Vagina (tissue), 2 donors: ENCODE data around the gene SCN4B. TPM values are rescaled to one million over a fixed set of nuclear protein-coding genes. Genes with fewer than 3 reads are reported as not detected.

Experiments
- DNase-seq, 2 donors: peaks; one replicate each; pipeline ENCODE4 v3.0.0-alpha.2; 2017; ENCODE audit errors: extremely low spot score in 2 of 2
- H3K27ac ChIP-seq: fragments of 200-600 bp; sonication (generic); one replicate; pipeline ENCODE4 v1.5.1; 2019
- H3K27me3 ChIP-seq: fragments of 200-600 bp; sonication (generic); one replicate; pipeline ENCODE4 v1.5.1; 2019
- H3K36me3 ChIP-seq, 2 donors: fragments of 200-600 bp; sonication (generic); one replicate each; pipeline ENCODE4 v1.5.1; 2017 to 2019
- H3K4me1 ChIP-seq: fragments of 200-600 bp; sonication (generic); one replicate; pipeline ENCODE4 v1.5.1; 2019
- H3K4me3 ChIP-seq, 2 donors: fragments of 200-600 bp; sonication (generic); 1 replicate in 1 of 2; 2 replicates in 1 of 2; pipeline ENCODE4 v1.5.1; 2016 to 2019
- H3K9me3 ChIP-seq: fragments of 200-600 bp; sonication (generic); one replicate; pipeline ENCODE4 v1.5.1; 2019
- POLR2A ChIP-seq, 2 donors: fragments of 450-650 bp; IDR thresholded peaks; one replicate each; pipeline ENCODE4 v1.6.1; 2017; ENCODE audit warnings: antibody characterized with exemption in 2 of 2, mild to moderate bottlenecking in 2 of 2, moderate library complexity in 2 of 2
- POLR2AphosphoS5 ChIP-seq, 2 donors: sonication (generic); formaldehyde crosslinking; IDR thresholded peaks; one replicate each; pipeline ENCODE4 v1.9.0; 2017; ENCODE audit warnings: antibody characterized with exemption in 2 of 2, mild to moderate bottlenecking in 2 of 2, low read depth in 1 of 2; ENCODE audit not compliant: insufficient read depth in 1 of 2
- intact Hi-C: fragments of 100-400 bp; cut with DNase I; formaldehyde crosslinking; loops from one replicate; pipeline ENCODE4 v1.15.1; 2023
- total RNA-seq: library from RNA; depleted of rRNA; stranded (reverse); fragments of >200 nt; gene quantifications from one replicate; pipeline ENCODE4 v1.2.3, GENCODE V29; 2016
- TF ChIP-seq, protein P1 (sequence below), 3 experiments: fragments of 450-650 bp in 2 of 3; fragments of 200-600 bp in 1 of 3; sonication (generic) in 1 of 3; IDR thresholded peaks; one replicate each; pipeline ENCODE4 v1.5.1; 2017 to 2019; ENCODE audit warnings: antibody characterized with exemption in 3 of 3, mild to moderate bottlenecking in 2 of 3, moderate library complexity in 2 of 3

The SCN4B gene
- total RNA-seq, 1 donor from 2014 or later: 0.98 TPM

DNA sequence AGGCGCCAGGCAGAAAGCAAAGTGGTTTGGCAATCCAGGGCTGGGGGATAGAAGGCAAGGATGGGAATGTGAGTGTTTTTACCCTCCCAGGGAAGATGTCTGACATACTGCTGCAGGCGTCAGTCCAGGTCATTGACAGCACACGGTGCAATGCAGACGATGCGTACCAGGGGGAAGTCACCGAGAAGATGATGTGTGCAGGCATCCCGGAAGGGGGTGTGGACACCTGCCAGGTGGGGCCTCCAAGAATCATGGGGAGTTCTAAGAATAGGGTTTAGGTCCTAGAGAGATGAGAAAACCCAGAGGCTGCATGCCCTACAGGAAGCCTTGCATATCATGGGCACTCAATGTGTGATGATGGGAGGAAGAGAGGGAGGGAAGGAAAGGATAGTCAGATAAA lies 37.6 kb downstream of the SCN4B start:
- Histone ChIP-seq H3K4me3 (no peak overlapping the region), H3K27ac (no peak overlapping the region), H3K9me3 (no peaks in the 10 kb centered on the region), H3K27me3 (no peaks in the 10 kb centered on the region), H3K4me1 (no peaks in the 10 kb centered on the region), H3K36me3 (no peaks in the 10 kb centered on the region)
- DNase-seq: no peak
- intact Hi-C loops: no loop called here
- TF ChIP-seq POLR2A (IDR thresholded peaks at IDR 0.05): no peak
- TF ChIP-seq, protein P1, sequence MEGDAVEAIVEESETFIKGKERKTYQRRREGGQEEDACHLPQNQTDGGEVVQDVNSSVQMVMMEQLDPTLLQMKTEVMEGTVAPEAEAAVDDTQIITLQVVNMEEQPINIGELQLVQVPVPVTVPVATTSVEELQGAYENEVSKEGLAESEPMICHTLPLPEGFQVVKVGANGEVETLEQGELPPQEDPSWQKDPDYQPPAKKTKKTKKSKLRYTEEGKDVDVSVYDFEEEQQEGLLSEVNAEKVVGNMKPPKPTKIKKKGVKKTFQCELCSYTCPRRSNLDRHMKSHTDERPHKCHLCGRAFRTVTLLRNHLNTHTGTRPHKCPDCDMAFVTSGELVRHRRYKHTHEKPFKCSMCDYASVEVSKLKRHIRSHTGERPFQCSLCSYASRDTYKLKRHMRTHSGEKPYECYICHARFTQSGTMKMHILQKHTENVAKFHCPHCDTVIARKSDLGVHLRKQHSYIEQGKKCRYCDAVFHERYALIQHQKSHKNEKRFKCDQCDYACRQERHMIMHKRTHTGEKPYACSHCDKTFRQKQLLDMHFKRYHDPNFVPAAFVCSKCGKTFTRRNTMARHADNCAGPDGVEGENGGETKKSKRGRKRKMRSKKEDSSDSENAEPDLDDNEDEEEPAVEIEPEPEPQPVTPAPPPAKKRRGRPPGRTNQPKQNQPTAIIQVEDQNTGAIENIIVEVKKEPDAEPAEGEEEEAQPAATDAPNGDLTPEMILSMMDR (IDR thresholded peaks at IDR 0.05): no peak
- TF ChIP-seq POLR2AphosphoS5 (IDR thresholded peaks at IDR 0.05; ENCODE audit: insufficient read depth in 1 of 2, low read depth in 1 of 2): no peak

- intact Hi-C loops: no loop called here
- Histone ChIP-seq H3K36me3 (no peaks in the 10 kb centered on the region), H3K4me3 (no peak overlapping the region), H3K9me3 (no peaks in the 10 kb centered on the region), H3K27ac (no peak overlapping the region), H3K27me3 (no peaks in the 10 kb centered on the region), H3K4me1 (no peaks in the 10 kb centered on the region)
- DNase-seq: no peak
- TF ChIP-seq, protein P1 (IDR thresholded peaks at IDR 0.05): no peak
- no peak for TF ChIP-seq POLR2AphosphoS5 (IDR thresholded peaks at IDR 0.05; ENCODE audit: insufficient read depth in 1 of 2, low read depth in 1 of 2)
- no peak for TF ChIP-seq POLR2A (IDR thresholded peaks at IDR 0.05)
These were observed 38.4 kb downstream of the SCN4B start for GRCh38 chr11:118114266-118114665.

DNA sequence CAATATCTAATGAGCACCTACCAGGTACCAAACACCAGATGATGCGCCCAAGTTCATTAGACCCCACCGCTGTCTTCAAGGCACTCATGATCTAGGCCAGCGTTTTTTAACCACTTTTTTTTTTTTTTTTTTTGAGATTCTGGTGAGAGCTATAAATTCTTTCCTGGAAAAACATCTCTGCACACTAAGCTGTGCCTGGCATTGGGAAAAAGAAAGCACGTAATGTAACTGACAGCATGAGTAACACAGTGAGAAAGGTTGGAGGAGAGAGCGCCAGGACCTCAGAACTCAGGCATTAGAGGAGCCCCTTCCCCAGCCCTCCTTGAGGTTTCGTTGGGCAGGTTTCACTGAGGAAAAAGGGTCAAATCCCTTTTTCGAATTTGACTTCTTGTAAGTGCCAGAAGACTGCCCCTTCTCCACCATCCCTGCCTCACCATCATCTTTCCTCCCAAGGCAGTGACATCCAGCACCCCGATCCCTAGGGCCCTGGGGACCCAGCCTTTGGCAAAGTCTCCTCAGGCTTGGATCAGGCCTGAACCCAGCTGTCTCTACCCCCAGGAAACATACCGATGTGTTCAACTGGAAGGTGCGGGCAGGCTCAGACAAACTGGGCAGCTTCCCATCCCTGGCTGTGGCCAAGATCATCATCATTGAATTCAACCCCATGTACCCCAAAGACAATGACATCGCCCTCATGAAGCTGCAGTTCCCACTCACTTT lies 39.8 kb downstream of the SCN4B start:
- no peak overlapping the region for H3K4me3 ChIP-seq
- intact Hi-C loops: no loop called here
- DNase-seq: no peak
- TF ChIP-seq POLR2A (IDR thresholded peaks at IDR 0.05) (no peak), POLR2AphosphoS5 (IDR thresholded peaks at IDR 0.05; ENCODE audit: insufficient read depth in 1 of 2, low read depth in 1 of 2) (no peak)
- TF ChIP-seq, protein P1 (IDR thresholded peaks at IDR 0.05): no peak
- no peaks in the 10 kb centered on the region for H3K27me3 ChIP-seq
- H3K36me3 ChIP-seq: no peaks in the 10 kb centered on the region
- no peaks in the 10 kb centered on the region for H3K4me1 ChIP-seq
- H3K27ac ChIP-seq: no peak overlapping the region
- H3K9me3 ChIP-seq: no peaks in the 10 kb centered on the region

GRCh38 chr11:118111744-118112035 lies 40.9 kb downstream of the SCN4B start:
- H3K27ac ChIP-seq: no peak overlapping the region
- H3K27me3 ChIP-seq: no peaks in the 10 kb centered on the region
- H3K36me3 ChIP-seq: no peaks in the 10 kb centered on the region

More at GRCh38 chr11:118111744-118112035, 40.9 kb downstream of the SCN4B start:
- TF ChIP-seq, protein P1 (IDR thresholded peaks at IDR 0.05): no peak
- no peak for TF ChIP-seq POLR2A (IDR thresholded peaks at IDR 0.05)
- no peak for TF ChIP-seq POLR2AphosphoS5 (IDR thresholded peaks at IDR 0.05; ENCODE audit: insufficient read depth in 1 of 2, low read depth in 1 of 2)
- H3K4me1 ChIP-seq: no peaks in the 10 kb centered on the region
- intact Hi-C loops: no loop called here
- no peaks in the 10 kb centered on the region for H3K9me3 ChIP-seq
- no peak overlapping the region for H3K4me3 ChIP-seq
- DNase-seq: no peak
